Activated CD4-positive, alpha-beta T cell treated with anti-CD3 and anti-CD28 coated beads, Interleukin-2, amount 10 ng/mL, durations not matched to agents 7 days and 5 days (primary cell): ENCODE data around the gene L3MBTL2. TPM values are rescaled to one million over a fixed set of nuclear protein-coding genes. Genes with fewer than 3 reads are reported as not detected.

Experiments
- CTCF ChIA-PET: fragments of 350-600 bp; sonication (Branson Sonifier 250); formaldehyde crosslinking; loops from one replicate; lab custom pipeline; 2021; ENCODE audit warnings: antibody characterized with exemption; lab: Charles Lee
- POLR2A ChIA-PET: fragments of 350-600 bp; sonication (Branson Sonifier 250); formaldehyde crosslinking; loops from one replicate; lab custom pipeline; 2021; ENCODE audit warnings: antibody characterized with exemption; lab: Charles Lee
- DNase-seq: peaks from one replicate; pipeline ENCODE4 v3.0.0-alpha.2; 2020
- H3K27ac Mint-ChIP-seq: one replicate; pipeline ENCODE4 v1.8.0; 2021; ENCODE audit warnings: mild to moderate bottlenecking, moderate library complexity, mixed read lengths
- H3K27me3 Mint-ChIP-seq: one replicate; pipeline ENCODE4 v1.8.0; 2021; ENCODE audit warnings: mixed read lengths
- H3K36me3 Mint-ChIP-seq: one replicate; pipeline ENCODE4 v1.8.0; 2021; ENCODE audit warnings: low read depth, mixed read lengths
- H3K4me1 Mint-ChIP-seq: one replicate; pipeline ENCODE4 v1.8.0; 2021; ENCODE audit warnings: mixed read lengths
- H3K4me3 Mint-ChIP-seq: one replicate; pipeline ENCODE4 v1.8.0; 2021; ENCODE audit warnings: mild to moderate bottlenecking, moderate library complexity, mixed read lengths
- H3K9me3 Mint-ChIP-seq: one replicate; pipeline ENCODE4 v1.8.0; 2021; ENCODE audit warnings: mixed read lengths
- total RNA-seq, 2 experiments: library from RNA; stranded (reverse); gene quantifications; one replicate each; pipeline ENCODE4 v1.2.3, GENCODE V29; 2021

L3MBTL2 gene
- total RNA-seq, 2 experiments from 2014 or later: 37.0 to 37.2 TPM

- no peaks in the 10 kb centered on the region for H3K9me3 Mint-ChIP-seq
- CTCF ChIA-PET: interaction anchor here (0.6 to 1.4 kb wide), 4 partner anchors 10 to 67 kb away, joined by 3 to 5 read pairs (median 4); no protein-coding TSS in a partner anchor
- peak; percentile 67 for DNase-seq
- H3K27me3 Mint-ChIP-seq: no peaks in the 10 kb centered on the region
- H3K36me3 Mint-ChIP-seq: peaks cover 43% of the 10 kb centered on the region
- peak overlapping the region; percentile 38 for H3K4me3 Mint-ChIP-seq
- peak overlapping the region; percentile 80 for H3K27ac Mint-ChIP-seq
- POLR2A ChIA-PET: interaction anchor here (1.3 kb wide), 1 partner anchor 20 kb away, joined by 3 read pairs; no protein-coding TSS in a partner anchor
- peaks cover 25% of the 10 kb centered on the region for H3K4me1 Mint-ChIP-seq
Observed at GRCh38 chr22:41217553-41218157, 12.5 kb downstream of the L3MBTL2 start.

- CTCF ChIA-PET: interaction anchor here (0.5 to 3.0 kb wide), 4 partner anchors 11 to 352 kb away, joined by 3 to 13 read pairs (median 4); no protein-coding TSS in a partner anchor
- no peak for DNase-seq
- Mint-ChIP-seq H3K27me3 (no peaks in the 10 kb centered on the region), H3K27ac (no peak overlapping the region), H3K9me3 (no peaks in the 10 kb centered on the region), H3K4me1 (peaks cover 6% of the 10 kb centered on the region), H3K36me3 (peaks cover 20% of the 10 kb centered on the region), H3K4me3 (no peak overlapping the region)
- POLR2A ChIA-PET: no interaction called here
Observed at GRCh38 chr22:41222846-41223507, 17.9 kb downstream of the L3MBTL2 start.

- no peaks in the 10 kb centered on the region for H3K27me3 Mint-ChIP-seq
- DNase-seq: no peak
- H3K36me3 Mint-ChIP-seq: peaks cover 20% of the 10 kb centered on the region
- no peak overlapping the region for H3K4me3 Mint-ChIP-seq
- no peaks in the 10 kb centered on the region for H3K9me3 Mint-ChIP-seq
- H3K27ac Mint-ChIP-seq: no peak overlapping the region
- ChIA-PET CTCF (interaction anchor here (0.5 to 3.0 kb wide), 3 partner anchors 10 to 16 kb away, joined by 3 to 13 read pairs (median 4); no protein-coding TSS in a partner anchor), POLR2A (no interaction called here)
- H3K4me1 Mint-ChIP-seq: peaks cover 2% of the 10 kb centered on the region
Observed at GRCh38 chr22:41223535-41223934, 18.4 kb downstream of the L3MBTL2 start.

GRCh38 chr22:41226723-41227655 is 21.9 kb downstream of the L3MBTL2 start:
- POLR2A ChIA-PET: interaction anchor here (0.7 kb wide), 1 partner anchor 11 kb away, joined by 3 read pairs; no protein-coding TSS in a partner anchor
- H3K27me3 Mint-ChIP-seq: no peaks in the 10 kb centered on the region
- H3K4me1 Mint-ChIP-seq: no peaks in the 10 kb centered on the region

GRCh38 chr22:41229215-41229614 is 24.1 kb downstream of the L3MBTL2 start:
- H3K4me3 Mint-ChIP-seq: no peak overlapping the region
- H3K27ac Mint-ChIP-seq: no peak overlapping the region
- POLR2A ChIA-PET: no interaction called here
- no peaks in the 10 kb centered on the region for H3K4me1 Mint-ChIP-seq
- no peaks in the 10 kb centered on the region for H3K9me3 Mint-ChIP-seq
- CTCF ChIA-PET: interaction anchor here (0.9 kb wide), 1 partner anchor 9 kb away, joined by 3 read pairs; no protein-coding TSS in a partner anchor
- H3K27me3 Mint-ChIP-seq: no peaks in the 10 kb centered on the region
- no peak for DNase-seq
- peaks cover 8% of the 10 kb centered on the region for H3K36me3 Mint-ChIP-seq

More at GRCh38 chr22:41226723-41227655, 21.9 kb downstream of the L3MBTL2 start:
- peaks cover 12% of the 10 kb centered on the region for H3K36me3 Mint-ChIP-seq
- no peaks in the 10 kb centered on the region for H3K9me3 Mint-ChIP-seq
- no peak for DNase-seq
- CTCF ChIA-PET: interaction anchor here (0.5 to 2.3 kb wide), 4 partner anchors 11 to 332 kb away, joined by 3 to 17 read pairs (median 3); no protein-coding TSS in a partner anchor
- no peak overlapping the region for H3K4me3 Mint-ChIP-seq
- no peak overlapping the region for H3K27ac Mint-ChIP-seq

GRCh38 chr22:41229730-41230400 is 24.8 kb downstream of the L3MBTL2 start:
- CTCF ChIA-PET: interaction anchor here (0.9 to 2.2 kb wide), 2 partner anchors 8 to 12 kb away, joined by 3 to 5 read pairs; no protein-coding TSS in a partner anchor
- H3K27ac Mint-ChIP-seq: no peak overlapping the region

GRCh38 chr22:41230401-41230785 is 25.3 kb downstream of the L3MBTL2 start:
- H3K4me1 Mint-ChIP-seq: no peaks in the 10 kb centered on the region
- H3K4me3 Mint-ChIP-seq: no peak overlapping the region

More at GRCh38 chr22:41229730-41230400, 24.8 kb downstream of the L3MBTL2 start:
- H3K9me3 Mint-ChIP-seq: no peaks in the 10 kb centered on the region
- POLR2A ChIA-PET: no interaction called here
- H3K4me3 Mint-ChIP-seq: no peak overlapping the region
- no peaks in the 10 kb centered on the region for H3K27me3 Mint-ChIP-seq
- no peak for DNase-seq
- no peaks in the 10 kb centered on the region for H3K4me1 Mint-ChIP-seq
- H3K36me3 Mint-ChIP-seq: peaks cover 8% of the 10 kb centered on the region

GRCh38 chr22:41231369-41231768 is 26.3 kb downstream of the L3MBTL2 start:
- Mint-ChIP-seq H3K27me3 (no peaks in the 10 kb centered on the region), H3K27ac (no peak overlapping the region), H3K4me1 (no peaks in the 10 kb centered on the region), H3K4me3 (no peak overlapping the region), H3K9me3 (no peaks in the 10 kb centered on the region), H3K36me3 (peaks cover 8% of the 10 kb centered on the region)
- CTCF ChIA-PET: interaction anchor here (2.2 kb wide), 1 partner anchor 14 kb away, joined by 5 read pairs; no protein-coding TSS in a partner anchor
- no peak for DNase-seq
- POLR2A ChIA-PET: no interaction called here

More at GRCh38 chr22:41230401-41230785, 25.3 kb downstream of the L3MBTL2 start:
- Mint-ChIP-seq H3K27me3 (no peaks in the 10 kb centered on the region), H3K27ac (no peak overlapping the region), H3K9me3 (no peaks in the 10 kb centered on the region), H3K36me3 (peaks cover 8% of the 10 kb centered on the region)
- ChIA-PET POLR2A (no interaction called here), CTCF (interaction anchor here (2.2 kb wide), 1 partner anchor 13 kb away, joined by 5 read pairs; no protein-coding TSS in a partner anchor)
- no peak for DNase-seq

- Mint-ChIP-seq H3K36me3 (peaks cover 4% of the 10 kb centered on the region), H3K27ac (no peak overlapping the region), H3K9me3 (no peaks in the 10 kb centered on the region), H3K4me1 (peaks cover 6% of the 10 kb centered on the region), H3K27me3 (peaks cover 2% of the 10 kb centered on the region), H3K4me3 (no peak overlapping the region)
- no peak for DNase-seq
- CTCF ChIA-PET: interaction anchor here (0.6 to 1.6 kb wide), 3 partner anchors 312 to 314 kb away, joined by 3 to 4 read pairs (median 3); no protein-coding TSS in a partner anchor
- POLR2A ChIA-PET: no interaction called here
Observed at GRCh38 chr22:41234815-41235695, 29.9 kb downstream of the L3MBTL2 start.

- no peaks in the 10 kb centered on the region for H3K36me3 Mint-ChIP-seq
- H3K4me3 Mint-ChIP-seq: peak overlapping the region; percentile 58
- POLR2A ChIA-PET: interaction anchor here (0.6 to 1.3 kb wide), 4 partner anchors 11 to 314 kb away, joined by 3 to 7 read pairs (median 4); no protein-coding TSS in a partner anchor
- H3K27ac Mint-ChIP-seq: no peak overlapping the region
- CTCF ChIA-PET: interaction anchor here (0.6 to 2.6 kb wide), 34 partner anchors 10 to 709 kb away, joined by 3 to 38 read pairs (median 4); partner anchors contain the start of genes EP300, RANGAP1 and RBX1
- H3K27me3 Mint-ChIP-seq: peaks cover 2% of the 10 kb centered on the region
- no peak for DNase-seq
- peaks cover 6% of the 10 kb centered on the region for H3K4me1 Mint-ChIP-seq
- H3K9me3 Mint-ChIP-seq: no peaks in the 10 kb centered on the region
Observed at GRCh38 chr22:41237036-41237706, 32.1 kb downstream of the L3MBTL2 start.
